ENCODE data around the gene MOGAT2.

DNA sequence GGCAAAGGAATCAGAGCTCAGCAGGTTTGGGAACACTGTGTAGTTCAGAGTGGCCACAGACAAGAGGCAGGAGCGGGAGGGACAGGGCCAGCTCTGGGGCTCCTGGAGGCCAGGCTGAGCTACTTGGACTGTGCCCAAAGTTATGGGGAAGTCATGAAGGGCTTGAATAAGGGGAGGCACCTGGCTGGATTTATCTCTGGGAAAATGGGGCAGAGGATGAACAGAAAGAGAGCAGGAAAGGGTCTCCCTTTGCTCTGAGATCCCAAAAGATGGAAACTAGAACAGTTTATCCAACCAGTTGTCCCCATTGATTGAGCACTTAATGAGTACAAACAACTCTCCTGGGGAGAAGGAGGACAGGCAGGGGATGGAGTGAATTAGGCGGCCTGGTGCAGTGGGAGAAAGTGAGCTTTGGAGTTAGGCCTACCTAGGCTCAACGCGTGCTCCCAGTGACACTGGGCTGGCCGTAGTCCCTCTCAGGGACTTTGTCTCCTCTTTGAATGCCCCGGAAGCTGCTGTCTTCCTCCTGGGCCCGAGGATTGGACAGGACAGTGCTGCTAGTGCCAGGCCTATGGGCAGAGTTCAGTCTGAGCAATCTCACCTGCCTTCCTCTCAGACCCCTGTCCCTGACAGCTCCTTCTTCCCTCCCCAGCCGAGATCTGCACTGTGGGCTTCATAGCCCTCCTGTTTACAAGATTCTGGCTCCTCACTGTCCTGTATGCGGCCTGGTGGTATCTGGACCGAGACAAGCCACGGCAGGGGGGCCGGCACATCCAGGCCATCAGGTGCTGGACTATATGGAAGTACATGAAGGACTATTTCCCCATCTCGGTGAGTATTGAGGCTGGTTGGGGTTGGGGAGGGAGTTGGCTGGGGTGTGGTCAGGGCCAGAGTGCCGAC lies 2.0 kb downstream of the MOGAT2 start:
- TF ChIP-seq, protein P1, sequence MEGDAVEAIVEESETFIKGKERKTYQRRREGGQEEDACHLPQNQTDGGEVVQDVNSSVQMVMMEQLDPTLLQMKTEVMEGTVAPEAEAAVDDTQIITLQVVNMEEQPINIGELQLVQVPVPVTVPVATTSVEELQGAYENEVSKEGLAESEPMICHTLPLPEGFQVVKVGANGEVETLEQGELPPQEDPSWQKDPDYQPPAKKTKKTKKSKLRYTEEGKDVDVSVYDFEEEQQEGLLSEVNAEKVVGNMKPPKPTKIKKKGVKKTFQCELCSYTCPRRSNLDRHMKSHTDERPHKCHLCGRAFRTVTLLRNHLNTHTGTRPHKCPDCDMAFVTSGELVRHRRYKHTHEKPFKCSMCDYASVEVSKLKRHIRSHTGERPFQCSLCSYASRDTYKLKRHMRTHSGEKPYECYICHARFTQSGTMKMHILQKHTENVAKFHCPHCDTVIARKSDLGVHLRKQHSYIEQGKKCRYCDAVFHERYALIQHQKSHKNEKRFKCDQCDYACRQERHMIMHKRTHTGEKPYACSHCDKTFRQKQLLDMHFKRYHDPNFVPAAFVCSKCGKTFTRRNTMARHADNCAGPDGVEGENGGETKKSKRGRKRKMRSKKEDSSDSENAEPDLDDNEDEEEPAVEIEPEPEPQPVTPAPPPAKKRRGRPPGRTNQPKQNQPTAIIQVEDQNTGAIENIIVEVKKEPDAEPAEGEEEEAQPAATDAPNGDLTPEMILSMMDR (IDR thresholded peaks at IDR 0.05; ENCODE audit: insufficient read depth, low read depth, low read length) = no peak
- TF ChIP-seq EZH2 (IDR thresholded peaks at IDR 0.05; ENCODE audit: insufficient read depth, low read length) = no peak

Data from astrocyte (in vitro differentiated cells and primary cell).